GM19043 (cell line): ENCODE measurements around the gene PAFAH1B2.
A peak's percentile ranks its signal among the peaks of the same experiment; 100 is the strongest.

Source experiments
- ATAC-seq: cut with Tn5 transposase; IDR thresholded peaks from one replicate; pipeline ENCODE4 v1.9.1; 2021; ENCODE audit warnings: low read depth; ENCODE audit not compliant: unreplicated experiment

PAFAH1B2 gene

GRCh38 chr11:117187007-117187406, 42.9 kb downstream of the PAFAH1B2 start:
- no peak for ATAC-seq

DNA sequence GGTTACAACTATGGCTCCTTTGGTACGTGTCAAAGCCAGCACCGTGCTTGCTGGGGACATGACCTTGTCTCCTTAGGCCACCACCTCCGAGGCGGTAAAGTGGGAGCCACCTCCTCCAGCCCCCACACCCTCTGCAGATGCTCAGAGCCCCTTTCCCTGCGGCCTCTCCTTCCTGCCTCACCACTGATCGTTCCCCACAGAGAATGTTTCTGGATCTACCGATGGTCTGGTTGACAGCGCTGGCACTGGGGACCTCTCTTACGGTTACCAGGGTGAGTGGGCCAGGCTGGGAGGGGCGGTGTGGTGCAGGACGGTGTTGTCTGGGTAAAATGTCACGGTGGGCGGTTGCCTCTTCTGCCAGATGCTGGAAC, 43.3 kb downstream of the PAFAH1B2 start:
- no peak for ATAC-seq

GRCh38 chr11:117187799-117188481, 43.9 kb downstream of the PAFAH1B2 start:
- no peak for ATAC-seq

DNA sequence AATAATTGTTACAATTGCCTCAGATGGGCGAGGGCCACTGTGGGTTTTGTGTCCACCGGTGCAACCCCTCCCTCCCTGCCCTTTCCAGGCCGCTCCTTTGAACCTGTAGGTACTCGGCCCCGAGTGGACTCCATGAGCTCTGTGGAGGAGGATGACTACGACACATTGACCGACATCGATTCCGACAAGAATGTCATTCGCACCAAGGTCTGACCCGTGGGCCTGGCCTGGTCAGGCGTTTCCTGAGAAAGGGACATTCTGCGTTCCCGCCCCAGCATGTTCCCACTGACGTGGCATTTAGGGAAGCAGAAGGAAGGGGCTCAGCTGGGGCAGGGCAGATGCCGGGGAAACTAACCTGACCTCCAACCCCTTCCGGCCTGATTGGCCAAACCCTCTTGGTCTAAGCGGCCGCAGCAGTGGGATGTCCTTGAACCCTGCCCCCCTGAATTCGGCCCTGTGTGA, 44.6 kb downstream of the PAFAH1B2 start:
- ATAC-seq, result no peak

DNA sequence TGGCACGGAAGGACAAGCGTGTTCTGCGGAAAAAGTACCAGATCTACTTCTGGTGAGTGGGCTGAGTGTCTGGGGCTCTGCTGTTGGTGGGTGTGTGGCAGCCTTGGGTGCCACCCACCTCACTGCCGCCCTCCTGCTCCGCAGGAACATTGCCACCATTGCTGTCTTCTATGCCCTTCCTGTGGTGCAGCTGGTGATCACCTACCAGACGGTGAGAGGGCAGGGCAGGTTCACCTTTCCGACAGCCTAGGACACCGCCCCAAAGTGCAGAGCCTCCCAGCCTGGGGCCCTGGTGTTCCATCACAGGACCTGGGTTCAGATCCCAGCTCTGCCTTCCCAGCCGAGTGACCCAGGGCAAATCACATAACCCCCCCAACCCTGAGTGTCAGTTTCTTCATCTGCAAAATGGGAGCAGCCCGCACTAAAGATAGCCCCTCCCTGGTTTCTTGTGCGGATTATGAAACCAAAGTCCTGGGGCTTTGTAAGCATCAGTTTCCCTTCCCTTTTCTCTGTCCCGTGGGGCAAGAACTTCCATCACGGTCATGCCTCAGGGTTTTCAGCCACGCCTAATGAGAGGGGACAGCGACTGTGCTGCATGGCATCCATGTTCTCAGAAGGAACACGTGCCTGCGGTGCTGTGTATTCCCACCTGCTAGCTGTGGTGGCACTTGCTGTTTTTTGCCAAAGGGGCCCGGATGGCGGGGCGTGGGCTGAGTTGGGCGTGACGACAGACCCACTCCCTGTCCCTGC, 45.3 kb downstream of the PAFAH1B2 start:
- peak; percentile 61 for ATAC-seq

DNA sequence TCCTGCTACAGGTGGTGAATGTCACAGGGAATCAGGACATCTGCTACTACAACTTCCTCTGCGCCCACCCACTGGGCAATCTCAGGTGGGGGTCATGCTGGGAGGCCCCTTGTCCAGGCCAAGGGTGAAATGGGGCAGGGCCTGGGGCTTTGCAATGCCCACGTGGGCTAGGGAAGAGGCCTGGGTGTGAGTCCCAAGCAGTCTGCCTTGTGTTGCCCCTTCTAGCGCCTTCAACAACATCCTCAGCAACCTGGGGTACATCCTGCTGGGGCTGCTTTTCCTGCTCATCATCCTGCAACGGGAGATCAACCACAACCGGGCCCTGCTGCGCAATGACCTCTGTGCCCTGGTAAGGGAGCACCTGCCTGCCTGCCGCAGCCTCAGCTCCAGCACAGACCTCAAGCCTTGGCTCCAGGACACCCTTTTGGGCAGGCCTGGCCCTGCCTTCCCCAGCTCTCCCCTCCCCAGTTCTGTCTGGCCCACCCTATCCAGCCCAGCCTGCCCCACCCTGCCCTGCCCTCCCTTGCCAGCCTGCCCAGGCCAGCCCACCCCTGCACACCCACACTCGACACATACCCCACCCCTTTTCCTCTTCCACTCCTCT, 46.0 kb downstream of the PAFAH1B2 start:
- no peak for ATAC-seq

- ATAC-seq, result no peak
These were observed 47.8 kb downstream of the PAFAH1B2 start for GRCh38 chr11:117191680-117192400.

GRCh38 chr11:117192401-117192875, 48.4 kb downstream of the PAFAH1B2 start:
- ATAC-seq, result no peak

- no peak for ATAC-seq
These were observed 49.3 kb downstream of the PAFAH1B2 start for GRCh38 chr11:117193130-117194020.

GRCh38 chr11:117194267-117194666, 50.2 kb downstream of the PAFAH1B2 start:
- ATAC-seq, result no peak

DNA sequence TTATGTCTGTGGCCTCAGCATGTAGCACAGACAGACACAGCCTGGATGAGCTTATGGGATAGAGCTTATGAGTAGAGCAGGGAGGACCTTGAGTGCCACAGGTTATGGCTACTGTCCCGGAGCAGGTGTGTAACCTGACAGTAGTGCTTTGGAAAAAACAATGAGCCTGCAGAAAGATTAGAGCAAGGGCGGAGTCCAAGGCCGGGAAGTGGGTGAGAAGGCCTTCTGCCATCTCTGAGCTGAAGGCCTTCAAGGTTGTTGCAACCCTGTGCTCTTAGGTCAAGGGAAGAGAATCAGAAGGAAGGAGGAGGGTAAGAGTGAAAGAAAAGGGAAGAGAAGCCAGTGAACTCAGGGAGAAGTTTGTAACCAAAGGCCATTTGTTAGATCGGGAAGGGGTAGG, 51.2 kb downstream of the PAFAH1B2 start:
- ATAC-seq, result no peak

GRCh38 chr11:117195761-117196160, 51.7 kb downstream of the PAFAH1B2 start:
- ATAC-seq, result no peak

- no peak for ATAC-seq
These were observed 52.9 kb downstream of the PAFAH1B2 start for GRCh38 chr11:117197006-117197405.

DNA sequence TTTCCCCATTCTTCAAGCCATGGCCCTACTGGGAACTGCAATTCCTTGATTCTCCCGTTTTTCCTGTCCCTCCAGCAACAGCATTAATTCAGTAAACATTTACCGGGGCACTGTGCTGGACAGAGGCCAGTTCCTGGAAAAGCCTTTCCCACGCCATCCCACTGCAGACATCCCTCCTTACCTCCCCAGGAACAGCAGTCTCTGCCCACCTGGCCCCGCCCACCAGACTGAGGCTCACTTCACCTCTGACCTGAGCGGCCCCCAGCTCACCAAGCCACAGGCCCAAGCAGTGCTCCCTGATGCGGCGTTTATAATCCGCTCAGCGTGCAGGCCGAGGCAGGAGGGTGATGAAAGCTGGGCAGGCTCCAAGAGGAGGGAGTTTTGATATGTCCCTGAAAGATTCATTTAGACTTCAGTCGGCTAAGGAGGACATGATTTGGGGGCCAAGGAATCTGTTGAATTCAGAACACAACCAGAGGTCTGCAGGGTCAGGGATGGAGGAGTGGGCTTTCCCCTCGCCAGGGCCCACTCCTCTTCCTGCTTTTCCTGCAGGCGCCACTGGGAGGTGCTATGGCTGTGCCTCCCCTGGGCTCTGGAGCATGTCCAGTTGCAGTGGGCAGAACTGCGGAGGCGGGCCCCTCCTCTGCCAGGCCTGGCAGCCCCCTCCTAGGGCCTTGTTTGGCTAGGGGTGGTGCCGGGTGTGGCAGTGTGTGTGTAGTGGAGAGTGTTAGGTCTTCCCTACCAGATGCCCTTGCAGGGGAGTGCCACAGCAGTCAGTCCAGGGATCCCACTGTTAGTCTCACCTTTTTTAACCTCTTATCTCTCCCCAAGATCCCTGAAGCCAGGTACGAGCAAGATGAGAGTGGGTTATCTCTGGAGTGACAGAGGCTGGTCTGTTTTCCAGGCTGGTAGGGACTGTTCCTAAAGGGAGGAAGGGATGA, 53.7 kb downstream of the PAFAH1B2 start:
- no peak for ATAC-seq

DNA sequence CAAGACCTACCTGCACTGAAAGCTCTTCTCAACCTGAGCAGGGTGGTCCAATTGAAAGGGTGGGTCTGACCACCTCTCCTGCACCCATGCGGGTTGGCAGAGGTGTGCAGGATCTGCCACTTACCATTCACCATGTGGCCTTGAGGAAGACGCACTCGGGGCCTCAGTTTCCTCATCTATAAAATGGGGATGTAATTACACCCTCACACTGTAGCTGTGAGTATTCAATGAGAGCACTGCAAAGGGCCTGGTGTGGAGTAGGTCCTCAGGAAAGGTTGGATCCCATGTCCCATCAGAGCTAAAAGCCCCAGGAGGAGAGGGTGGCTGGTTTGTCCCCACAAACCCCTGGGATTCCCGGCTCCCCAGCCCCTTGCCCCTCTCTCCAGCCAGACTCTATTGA, 54.5 kb downstream of the PAFAH1B2 start:
- no peak for ATAC-seq

DNA sequence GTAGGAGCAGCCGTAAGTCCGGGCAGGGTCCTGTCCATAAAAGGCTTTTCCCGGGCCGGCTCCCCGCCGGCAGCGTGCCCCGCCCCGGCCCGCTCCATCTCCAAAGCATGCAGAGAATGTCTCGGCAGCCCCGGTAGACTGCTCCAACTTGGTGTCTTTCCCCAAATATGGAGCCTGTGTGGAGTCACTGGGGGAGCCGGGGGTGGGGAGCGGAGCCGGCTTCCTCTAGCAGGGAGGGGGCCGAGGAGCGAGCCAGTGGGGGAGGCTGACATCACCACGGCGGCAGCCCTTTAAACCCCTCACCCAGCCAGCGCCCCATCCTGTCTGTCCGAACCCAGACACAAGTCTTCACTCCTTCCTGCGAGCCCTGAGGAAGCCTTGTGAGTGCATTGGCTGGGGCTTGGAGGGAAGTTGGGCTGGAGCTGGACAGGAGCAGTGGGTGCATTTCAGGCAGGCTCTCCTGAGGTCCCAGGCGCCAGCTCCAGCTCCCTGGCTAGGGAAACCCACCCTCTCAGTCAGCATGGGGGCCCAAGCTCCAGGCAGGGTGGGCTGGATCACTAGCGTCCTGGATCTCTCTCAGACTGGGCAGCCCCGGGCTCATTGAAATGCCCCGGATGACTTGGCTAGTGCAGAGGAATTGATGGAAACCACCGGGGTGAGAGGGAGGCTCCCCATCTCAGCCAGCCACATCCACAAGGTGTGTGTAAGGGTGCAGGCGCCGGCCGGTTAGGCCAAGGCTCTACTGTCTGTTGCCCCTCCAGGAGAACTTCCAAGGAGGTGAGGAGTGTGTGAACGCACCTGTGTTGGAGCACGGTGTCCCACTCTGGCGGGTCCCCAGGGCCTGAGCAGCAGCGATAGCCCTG, 55.2 kb downstream of the PAFAH1B2 start, which contains the start of gene TAGLN:
Gene TAGLN (plus strand): TSS at position 318 of the 863 bp plus-strand sequence. CDS start 3,644 bp downstream, outside the sequence.
- ATAC-seq, result no peak

GRCh38 chr11:117199916-117200812, 56.1 kb downstream of the PAFAH1B2 start:
- ATAC-seq, result no peak
